OCI-LY3 (cell line): ENCODE measurements around the gene CPNE4.

ENCODE experiments used
- H2AFZ ChIP-seq: fragments of 200-600, 300-600 bp; shearing (Covaris generic); 2 replicates; pipeline ENCODE4 v1.6.0; 2014; ENCODE audit warnings: antibody characterized with exemption, low read depth, low read length
- H3K27ac ChIP-seq: fragments of 200-600, 300-600 bp; sonication (generic); 2 replicates; pipeline ENCODE4 v1.5.1; 2014; ENCODE audit warnings: mild to moderate bottlenecking, low read length, moderate library complexity, mixed read lengths
- H3K27me3 ChIP-seq: fragments of 200-600, 300-600 bp; sonication (generic); 2 replicates; pipeline ENCODE4 v1.6.1; 2014; ENCODE audit warnings: low read depth, low read length, mixed read lengths
- H3K36me3 ChIP-seq: fragments of 200-600, 300-600 bp; sonication (generic); replicated peaks from 2 replicates; pipeline ENCODE3; 2014; ENCODE audit warnings: low read depth, low read length, mixed read lengths
- H3K4me1 ChIP-seq: fragments of 300-600, 200-600 bp; sonication (generic); 2 replicates; pipeline ENCODE4 v1.6.1; 2014; ENCODE audit warnings: low read length, mixed read lengths
- H3K4me2 ChIP-seq: fragments of 200-600, 300-600 bp; sonication (generic); 2 replicates; pipeline ENCODE4 v1.6.1; 2014; ENCODE audit warnings: low read length, mixed read lengths
- H3K4me3 ChIP-seq: fragments of 300-600, 200-600 bp; sonication (generic); 2 replicates; pipeline ENCODE4 v1.5.1; 2014; ENCODE audit warnings: antibody characterized with exemption, mild to moderate bottlenecking, low read length, moderate library complexity
- H3K79me2 ChIP-seq: fragments of 300-600, 200-600 bp; shearing (Covaris generic); 2 replicates; pipeline ENCODE4 v1.6.1; 2014; ENCODE audit warnings: mild to moderate bottlenecking, low read length, mixed read lengths
- H3K9ac ChIP-seq: fragments of 300-600, 200-600 bp; shearing (Covaris generic); 2 replicates; pipeline ENCODE4 v1.6.0; 2014; ENCODE audit warnings: mild to moderate bottlenecking, low read length, moderate library complexity
- H3K9me3 ChIP-seq: fragments of 200-600, 300-600 bp; shearing (Covaris generic); 2 replicates; pipeline ENCODE4 v1.6.1; 2014; ENCODE audit warnings: low read length, mixed read lengths; ENCODE audit not compliant: insufficient read depth
- H4K20me1 ChIP-seq: fragments of 200-600, 300-600 bp; sonication (generic); 2 replicates; pipeline ENCODE4 v1.6.1; 2016; ENCODE audit warnings: low read length, mixed read lengths; ENCODE audit not compliant: insufficient read depth
- EZH2phosphoT487 ChIP-seq: fragments of 200-600 bp; shearing (Covaris generic); IDR thresholded peaks from 2 replicates; pipeline ENCODE4 v1.6.1; 2018; ENCODE audit warnings: antibody characterized with exemption, mixed run types, low read depth
- TF ChIP-seq, protein P1 (sequence below): fragments of 200-600, 300-600 bp; sonication (generic); IDR thresholded peaks from 2 replicates; pipeline ENCODE4 v1.5.1; 2014; ENCODE audit warnings: antibody characterized with exemption, low read length, low read depth

CPNE4 gene

DNA sequence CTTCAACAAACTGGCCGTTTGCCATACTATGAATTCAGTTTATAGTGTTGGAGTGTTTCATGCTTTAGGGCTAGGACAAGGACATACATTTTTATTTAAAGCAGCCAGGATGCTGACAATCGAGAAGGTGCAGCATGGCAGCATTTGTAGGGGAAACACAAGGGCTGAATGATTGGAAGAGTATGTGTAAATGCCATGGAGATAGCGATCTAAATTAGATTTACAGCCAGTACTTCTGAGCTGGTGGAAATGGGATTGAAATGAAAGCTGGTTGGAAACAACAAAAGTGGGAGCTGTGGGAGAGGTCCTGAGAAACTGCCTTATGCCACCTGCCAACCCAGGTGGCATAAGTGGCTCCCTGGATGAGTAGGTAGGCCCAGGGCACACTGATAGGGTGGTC lies 322.2 kb downstream of the CPNE4 start:
- peak overlapping the region; percentile 88; the same call in 1 of the 2 replicates for H3K27ac ChIP-seq
- TF ChIP-seq EZH2phosphoT487 = no peak
- TF ChIP-seq, protein P1, sequence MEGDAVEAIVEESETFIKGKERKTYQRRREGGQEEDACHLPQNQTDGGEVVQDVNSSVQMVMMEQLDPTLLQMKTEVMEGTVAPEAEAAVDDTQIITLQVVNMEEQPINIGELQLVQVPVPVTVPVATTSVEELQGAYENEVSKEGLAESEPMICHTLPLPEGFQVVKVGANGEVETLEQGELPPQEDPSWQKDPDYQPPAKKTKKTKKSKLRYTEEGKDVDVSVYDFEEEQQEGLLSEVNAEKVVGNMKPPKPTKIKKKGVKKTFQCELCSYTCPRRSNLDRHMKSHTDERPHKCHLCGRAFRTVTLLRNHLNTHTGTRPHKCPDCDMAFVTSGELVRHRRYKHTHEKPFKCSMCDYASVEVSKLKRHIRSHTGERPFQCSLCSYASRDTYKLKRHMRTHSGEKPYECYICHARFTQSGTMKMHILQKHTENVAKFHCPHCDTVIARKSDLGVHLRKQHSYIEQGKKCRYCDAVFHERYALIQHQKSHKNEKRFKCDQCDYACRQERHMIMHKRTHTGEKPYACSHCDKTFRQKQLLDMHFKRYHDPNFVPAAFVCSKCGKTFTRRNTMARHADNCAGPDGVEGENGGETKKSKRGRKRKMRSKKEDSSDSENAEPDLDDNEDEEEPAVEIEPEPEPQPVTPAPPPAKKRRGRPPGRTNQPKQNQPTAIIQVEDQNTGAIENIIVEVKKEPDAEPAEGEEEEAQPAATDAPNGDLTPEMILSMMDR = no peak
- H3K79me2 ChIP-seq = no peaks in the 10 kb centered on the region
- no peaks in the 10 kb centered on the region for H3K36me3 ChIP-seq
- no peaks in the 10 kb centered on the region for H3K27me3 ChIP-seq
- no peaks in the 10 kb centered on the region for H4K20me1 ChIP-seq
- H3K9ac ChIP-seq = no peak overlapping the region
- H3K9me3 ChIP-seq = no peaks in the 10 kb centered on the region
- H3K4me2 ChIP-seq = no peak overlapping the region
- no peak overlapping the region for H2AFZ ChIP-seq
- peaks cover 80% of the 10 kb centered on the region for H3K4me1 ChIP-seq
- H3K4me3 ChIP-seq = no peak overlapping the region

DNA sequence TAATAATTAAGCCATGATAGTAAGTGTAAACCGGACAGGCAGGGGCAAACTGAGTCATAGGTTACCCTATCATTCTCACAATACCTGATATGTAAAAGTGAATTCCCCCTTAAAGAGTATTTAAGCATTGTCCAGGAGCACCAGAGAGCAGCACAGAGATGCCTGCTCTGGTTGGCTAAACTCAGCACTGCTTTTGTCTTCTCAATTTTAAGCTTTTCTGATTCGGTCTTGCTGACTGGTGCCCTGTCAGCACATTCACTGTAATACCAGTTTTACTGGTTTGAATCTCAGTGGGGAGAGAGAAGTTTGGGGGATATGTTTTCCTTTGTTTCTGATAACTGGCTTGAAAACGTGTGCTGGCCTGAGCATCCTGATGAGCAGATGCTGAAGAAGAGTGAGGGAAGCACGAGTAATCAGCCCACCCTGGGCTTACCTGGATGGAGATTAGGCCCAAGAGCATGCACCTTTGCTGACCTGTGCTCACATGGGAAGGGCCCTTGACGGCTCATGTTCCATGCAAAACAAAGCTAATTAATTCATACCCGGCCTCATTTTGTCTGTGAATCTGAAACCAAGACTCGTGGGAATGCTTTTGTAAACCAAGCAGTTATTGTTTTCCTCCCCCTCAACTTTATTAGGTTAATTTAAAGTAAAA lies 323.6 kb downstream of the CPNE4 start:
- Histone ChIP-seq H3K4me1 (peaks cover 81% of the 10 kb centered on the region), H4K20me1 (no peaks in the 10 kb centered on the region), H2AFZ (peak overlapping the region; percentile 55), H3K36me3 (no peaks in the 10 kb centered on the region), H3K27ac (peak overlapping the region; percentile 15; the same call in 1 of the 2 replicates), H3K9ac (no peak overlapping the region), H3K79me2 (no peaks in the 10 kb centered on the region), H3K4me2 (peak overlapping the region; percentile 27), H3K4me3 (no peak overlapping the region), H3K27me3 (no peaks in the 10 kb centered on the region), H3K9me3 (no peaks in the 10 kb centered on the region)
- TF ChIP-seq EZH2phosphoT487 = no peak
- TF ChIP-seq, protein P1 = no peak

DNA sequence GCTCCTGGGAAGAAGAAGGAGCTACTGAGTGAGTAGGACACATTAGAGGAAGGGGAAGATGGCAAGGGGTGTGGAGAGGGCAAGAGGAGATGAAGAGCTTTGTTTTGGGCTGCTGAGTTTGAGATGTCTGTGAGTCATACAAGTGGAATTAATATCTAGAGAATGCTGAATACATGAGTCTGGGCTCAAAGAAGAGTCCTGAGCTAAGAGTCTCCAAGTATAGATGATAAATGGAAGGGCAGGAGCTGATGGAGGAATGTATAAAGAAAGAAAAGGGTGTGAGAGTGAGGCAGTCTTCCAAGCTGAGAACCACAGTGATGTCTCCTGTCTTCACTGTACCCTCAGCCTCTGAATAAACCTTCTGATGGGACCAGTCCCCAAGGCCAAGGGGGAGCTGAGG lies 326.6 kb downstream of the CPNE4 start:
- Histone ChIP-seq H3K79me2 (no peaks in the 10 kb centered on the region), H3K27me3 (no peaks in the 10 kb centered on the region), H3K4me1 (peaks cover 77% of the 10 kb centered on the region), H3K4me3 (no peak overlapping the region), H2AFZ (no peak overlapping the region), H3K27ac (no peak overlapping the region), H3K4me2 (no peak overlapping the region), H3K9me3 (no peaks in the 10 kb centered on the region), H3K9ac (no peak overlapping the region), H4K20me1 (no peaks in the 10 kb centered on the region), H3K36me3 (no peaks in the 10 kb centered on the region)
- no peak for TF ChIP-seq EZH2phosphoT487
- TF ChIP-seq, protein P1 = no peak

DNA sequence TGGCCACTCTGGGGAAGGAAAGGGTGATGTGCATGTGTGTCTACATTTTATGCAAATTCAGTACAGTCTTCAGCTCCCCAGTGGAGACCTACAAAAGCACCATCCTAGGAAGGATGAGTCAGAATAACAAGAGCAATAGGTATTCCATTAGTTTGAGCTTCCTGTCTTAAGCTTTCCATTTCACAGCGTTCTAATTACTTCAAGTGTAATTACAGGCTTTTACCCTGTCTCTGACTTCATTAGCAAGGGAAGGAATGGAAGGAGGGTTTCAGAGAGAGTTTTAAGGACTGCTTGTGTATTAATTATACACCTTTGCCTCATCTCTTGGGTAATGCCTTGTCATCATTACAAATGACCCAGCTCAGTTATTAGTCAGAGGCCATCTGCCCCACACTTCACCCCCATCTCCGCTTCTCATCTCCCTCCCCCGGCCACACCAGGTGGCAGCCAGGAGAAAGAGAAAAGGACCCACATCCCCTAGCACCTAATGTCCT lies 329.2 kb downstream of the CPNE4 start:
- Histone ChIP-seq H4K20me1 (no peaks in the 10 kb centered on the region), H3K9ac (peak overlapping the region; percentile 53), H3K36me3 (no peaks in the 10 kb centered on the region), H3K4me2 (peak overlapping the region; percentile 63), H3K4me1 (peaks cover 62% of the 10 kb centered on the region), H3K27me3 (no peaks in the 10 kb centered on the region), H3K9me3 (no peaks in the 10 kb centered on the region), H2AFZ (peak overlapping the region; percentile 15; the same call in 1 of the 2 replicates), H3K79me2 (no peaks in the 10 kb centered on the region), H3K27ac (peak overlapping the region; percentile 77), H3K4me3 (peak overlapping the region; percentile 26)
- TF ChIP-seq EZH2phosphoT487 = no peak
- TF ChIP-seq, protein P1 = no peak
